ENCODE data around the gene KRT9. TPM values are rescaled to one million over a fixed set of nuclear protein-coding genes. Genes with fewer than 3 reads are reported as not detected.
A peak's percentile ranks its signal among the peaks of the same experiment; 100 is the strongest.

Gene KRT9
- total and polyA plus RNA-seq, 8 donors: not detected

DNA sequence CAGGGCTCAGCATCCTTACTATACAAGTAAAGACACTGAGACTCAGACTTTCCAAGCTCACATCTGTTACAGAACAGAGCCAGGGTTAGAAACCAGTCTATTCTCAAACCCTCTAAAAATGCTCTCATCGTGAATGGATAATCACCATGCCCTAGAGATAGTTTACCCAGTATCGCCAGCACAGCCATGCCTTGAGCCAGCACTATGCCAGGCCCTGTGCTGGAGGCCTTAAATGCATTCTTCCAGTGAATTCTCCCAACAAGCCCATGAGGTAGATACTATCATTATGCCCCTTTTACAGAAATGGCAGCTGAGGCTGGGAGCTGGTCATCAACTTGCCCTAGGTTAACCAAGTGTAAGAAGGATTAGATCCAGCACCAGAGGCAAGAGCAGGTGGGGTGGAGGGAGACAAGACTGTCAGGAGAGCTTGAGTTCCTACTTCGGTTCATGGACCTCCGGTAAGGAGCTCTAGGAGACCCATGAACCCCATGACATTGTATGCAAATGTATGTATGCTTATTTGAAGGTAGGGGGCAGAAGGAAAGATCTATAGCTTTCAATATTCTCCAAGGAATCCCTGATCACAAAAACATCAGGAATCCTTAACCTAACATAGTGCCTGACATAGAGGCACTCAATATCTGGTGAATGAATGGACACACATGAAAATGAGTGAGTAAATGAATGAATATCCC lies 9.7 kb upstream of the KRT9 start:
- Histone ChIP-seq H3K27ac (no peak overlapping the region), H3K27me3 (peaks cover 0 to 14% of the 10 kb centered on the region in 2 donors), H3K36me3 (no peaks in the 10 kb centered on the region), H3K4me3 (no peak overlapping the region), H3K9me3 (no peaks in the 10 kb centered on the region), H3K4me1 (peaks cover 0 to 3% of the 10 kb centered on the region in 2 donors)
- TF ChIP-seq, protein P1, sequence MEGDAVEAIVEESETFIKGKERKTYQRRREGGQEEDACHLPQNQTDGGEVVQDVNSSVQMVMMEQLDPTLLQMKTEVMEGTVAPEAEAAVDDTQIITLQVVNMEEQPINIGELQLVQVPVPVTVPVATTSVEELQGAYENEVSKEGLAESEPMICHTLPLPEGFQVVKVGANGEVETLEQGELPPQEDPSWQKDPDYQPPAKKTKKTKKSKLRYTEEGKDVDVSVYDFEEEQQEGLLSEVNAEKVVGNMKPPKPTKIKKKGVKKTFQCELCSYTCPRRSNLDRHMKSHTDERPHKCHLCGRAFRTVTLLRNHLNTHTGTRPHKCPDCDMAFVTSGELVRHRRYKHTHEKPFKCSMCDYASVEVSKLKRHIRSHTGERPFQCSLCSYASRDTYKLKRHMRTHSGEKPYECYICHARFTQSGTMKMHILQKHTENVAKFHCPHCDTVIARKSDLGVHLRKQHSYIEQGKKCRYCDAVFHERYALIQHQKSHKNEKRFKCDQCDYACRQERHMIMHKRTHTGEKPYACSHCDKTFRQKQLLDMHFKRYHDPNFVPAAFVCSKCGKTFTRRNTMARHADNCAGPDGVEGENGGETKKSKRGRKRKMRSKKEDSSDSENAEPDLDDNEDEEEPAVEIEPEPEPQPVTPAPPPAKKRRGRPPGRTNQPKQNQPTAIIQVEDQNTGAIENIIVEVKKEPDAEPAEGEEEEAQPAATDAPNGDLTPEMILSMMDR (IDR thresholded peaks at IDR 0.05): no peak
- ATAC-seq: no peak
- intact Hi-C loops (cut with DNase I): no loop called here
- no peak for DNase-seq

DNA sequence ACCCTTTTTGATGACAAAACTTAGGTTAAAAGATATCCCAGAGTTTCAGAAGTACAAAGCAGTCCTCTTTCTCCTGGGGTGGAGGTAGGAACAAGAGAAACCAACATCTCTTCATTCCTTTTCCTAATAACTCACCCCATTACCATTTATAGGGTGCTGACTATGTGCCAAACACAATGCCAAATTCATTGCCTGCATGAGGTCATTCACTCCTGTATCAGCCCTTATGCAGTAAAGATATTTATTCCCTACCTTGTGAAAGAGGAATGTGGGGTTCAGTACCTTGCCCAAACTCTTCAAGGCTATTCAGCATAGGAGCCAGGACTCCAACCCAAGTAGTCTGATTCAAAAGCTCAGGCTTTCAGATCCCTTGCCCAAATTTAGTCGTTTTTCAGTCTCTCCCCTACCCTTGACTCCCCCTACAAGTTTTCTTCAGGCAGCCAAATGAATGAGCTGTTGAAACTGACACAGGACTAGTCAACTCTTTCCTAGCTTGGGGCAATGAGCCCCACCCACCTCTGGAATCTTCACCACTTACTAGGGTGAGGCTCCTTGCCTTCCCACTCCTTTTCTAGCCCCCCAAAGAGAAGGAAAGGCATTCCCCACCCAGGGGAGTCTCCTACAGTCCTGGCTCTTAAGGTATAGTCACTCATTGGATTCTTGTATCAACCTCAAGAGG lies 9.0 kb upstream of the KRT9 start:
- H3K27me3 ChIP-seq: peaks cover 0 to 21% of the 10 kb centered on the region in 2 donors
- H3K36me3 ChIP-seq: no peaks in the 10 kb centered on the region
- no peak overlapping the region for H3K4me3 ChIP-seq
- ATAC-seq (no peak), DNase-seq (no peak)
- H3K27ac ChIP-seq: no peak overlapping the region
- intact Hi-C loops (cut with DNase I): no loop called here
- H3K9me3 ChIP-seq: no peaks in the 10 kb centered on the region
- peaks cover 0 to 3% of the 10 kb centered on the region in 2 donors for H3K4me1 ChIP-seq
- TF ChIP-seq, protein P1 (IDR thresholded peaks at IDR 0.05): no peak

DNA sequence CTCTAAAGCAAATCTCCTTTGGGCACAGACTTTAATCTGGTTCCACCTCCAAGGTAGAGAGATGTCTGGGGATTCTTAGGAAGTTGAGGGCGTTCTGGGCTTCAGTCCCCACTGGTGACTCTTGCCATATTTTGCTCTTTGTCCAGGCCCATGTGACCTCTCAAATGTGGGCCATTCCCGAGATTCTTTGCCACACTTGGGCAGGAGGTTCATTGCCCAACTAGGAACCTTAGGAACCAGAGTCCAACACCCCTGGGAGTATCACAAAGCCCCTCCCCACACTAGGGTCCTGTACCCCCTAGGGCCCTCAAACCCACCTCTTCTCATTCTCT lies 8.4 kb upstream of the KRT9 start:
- H3K4me3 ChIP-seq: no peak overlapping the region
- peaks cover 0 to 25% of the 10 kb centered on the region in 2 donors for H3K27me3 ChIP-seq
- H3K4me1 ChIP-seq: peaks cover 0 to 3% of the 10 kb centered on the region in 2 donors
- intact Hi-C loops (cut with DNase I): no loop called here
- TF ChIP-seq, protein P1 (IDR thresholded peaks at IDR 0.05): no peak
- no peaks in the 10 kb centered on the region for H3K9me3 ChIP-seq
- DNase-seq (no peak), ATAC-seq (no peak)
- H3K36me3 ChIP-seq: no peaks in the 10 kb centered on the region
- no peak overlapping the region for H3K27ac ChIP-seq

DNA sequence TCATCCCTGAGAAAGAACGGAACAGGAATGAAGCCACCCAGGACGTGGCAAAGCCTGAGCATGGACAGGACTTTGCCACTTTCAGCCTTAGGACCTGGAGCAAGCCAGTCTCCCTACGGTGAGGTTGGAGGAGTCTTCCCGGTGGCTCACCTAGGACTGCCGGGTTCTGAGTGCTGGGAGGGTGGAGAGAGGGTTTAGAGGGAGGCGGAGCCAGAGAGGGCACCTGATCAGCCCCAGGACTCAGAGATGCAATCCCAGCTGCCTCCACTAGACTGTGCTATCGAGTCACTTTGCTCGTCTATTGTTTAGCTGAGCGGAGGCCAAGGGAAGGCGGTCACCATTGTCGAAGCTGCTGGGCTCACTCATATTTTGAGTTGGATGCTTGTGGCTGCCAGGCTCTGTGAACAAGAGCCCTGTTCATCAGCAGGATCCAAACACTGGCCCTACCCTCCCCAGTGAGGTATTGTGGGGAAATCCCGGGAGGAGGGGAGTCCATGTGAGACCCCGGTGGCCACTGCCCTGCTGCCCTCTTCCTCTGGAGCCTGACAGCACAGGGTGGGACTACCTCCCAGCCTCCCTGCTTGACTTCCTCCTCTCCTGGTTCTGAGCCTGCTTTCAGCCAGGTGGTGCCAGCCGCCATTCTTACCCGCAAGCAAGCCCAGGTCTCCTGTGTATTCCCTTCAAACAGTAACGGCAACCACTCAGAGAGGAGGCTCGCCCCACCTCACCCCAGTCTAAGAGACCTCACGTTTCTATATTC lies 7.8 kb upstream of the KRT9 start:
- TF ChIP-seq, protein P1 (IDR thresholded peaks at IDR 0.05): peak; percentile 65 to 80
- no peaks in the 10 kb centered on the region for H3K9me3 ChIP-seq
- H3K4me1 ChIP-seq: peaks cover 0 to 3% of the 10 kb centered on the region in 2 donors
- peaks cover 0 to 25% of the 10 kb centered on the region in 2 donors for H3K27me3 ChIP-seq
- DNase-seq (peak in 3 of 4 donors; percentile 53 to 83 (median 79)), ATAC-seq (peak; percentile 99)
- no peak overlapping the region for H3K4me3 ChIP-seq
- no peaks in the 10 kb centered on the region for H3K36me3 ChIP-seq
- H3K27ac ChIP-seq: no peak overlapping the region
- intact Hi-C loops (cut with DNase I): no loop called here

DNA sequence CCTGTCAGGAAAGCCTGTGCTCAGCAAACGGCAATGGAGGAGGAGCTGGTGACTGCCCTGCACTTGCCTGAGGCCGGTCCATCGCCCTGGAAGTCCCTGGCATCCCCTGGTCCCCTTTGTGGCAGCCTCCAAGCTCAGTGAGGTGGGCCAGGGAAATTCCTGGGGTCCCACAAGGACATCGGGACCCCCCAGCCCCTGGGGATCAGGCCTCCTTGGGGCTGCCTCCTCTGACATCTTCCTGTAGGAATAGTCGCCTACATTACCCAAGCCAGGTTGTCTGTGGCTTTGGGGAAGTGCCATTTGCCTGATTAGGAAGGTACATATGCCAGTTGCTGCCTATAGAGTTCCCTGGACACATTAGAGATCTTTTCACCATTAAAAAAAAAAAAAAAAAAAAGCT lies 7.1 kb upstream of the KRT9 start:
- Histone ChIP-seq H3K4me1 (peaks cover 0 to 3% of the 10 kb centered on the region in 2 donors), H3K27ac (no peak overlapping the region), H3K27me3 (peaks cover 0 to 32% of the 10 kb centered on the region in 2 donors), H3K4me3 (no peak overlapping the region), H3K36me3 (no peaks in the 10 kb centered on the region), H3K9me3 (no peaks in the 10 kb centered on the region)
- ATAC-seq (no peak), DNase-seq (no peak)
- intact Hi-C loops (cut with DNase I): no loop called here
- TF ChIP-seq, protein P1 (IDR thresholded peaks at IDR 0.05): no peak

All from left lung (tissue), 10 donors.